ENCODE measurements around the gene FLOT1. TPM values are rescaled to one million over a fixed set of nuclear protein-coding genes. Genes with fewer than 3 reads are reported as not detected.

Gene FLOT1
- total RNA-seq, 2 donors from 2014 or later, result 219 to 319 TPM

- H3K27me3 Mint-ChIP-seq, result no peaks in the 10 kb centered on the region
- H3K4me1 Mint-ChIP-seq (ENCODE audit: low read depth in 2 of 2), result peaks cover 60 to 68% of the 10 kb centered on the region in 2 donors
- H3K36me3 Mint-ChIP-seq, result peaks cover 51% of the 10 kb centered on the region
- DNase-seq (ENCODE audit: low spot score), result peak; percentile 80
- no peak for ATAC-seq
- H3K4me3 Mint-ChIP-seq, result peak overlapping the region; percentile 100
- H3K27ac Mint-ChIP-seq, result peak overlapping the region; percentile 98
- no peaks in the 10 kb centered on the region for H3K9me3 Mint-ChIP-seq
These were observed 57.9 kb downstream of the FLOT1 start for GRCh38 chr6:30684386-30685156.

GRCh38 chr6:30683980-30684338 lies 58.5 kb downstream of the FLOT1 start:
- Mint-ChIP-seq H3K4me3 (peak overlapping the region; percentile 100), H3K9me3 (no peaks in the 10 kb centered on the region), H3K27ac (peak overlapping the region; percentile 98), H3K27me3 (no peaks in the 10 kb centered on the region), H3K4me1 (ENCODE audit: low read depth in 2 of 2) (peaks cover 61 to 68% of the 10 kb centered on the region in 2 donors), H3K36me3 (peaks cover 53% of the 10 kb centered on the region)
- no peak for DNase-seq (ENCODE audit: low spot score)
- no peak for ATAC-seq

GRCh38 chr6:30683183-30683979 lies 59.1 kb downstream of the FLOT1 start:
- no peak for DNase-seq (ENCODE audit: low spot score)
- H3K9me3 Mint-ChIP-seq, result no peaks in the 10 kb centered on the region

GRCh38 chr6:30682143-30683117 lies 60.1 kb downstream of the FLOT1 start:
- peaks cover 49 to 56% of the 10 kb centered on the region in 2 donors for H3K4me1 Mint-ChIP-seq (ENCODE audit: low read depth in 2 of 2)
- DNase-seq (ENCODE audit: low spot score) (peak; percentile 94), ATAC-seq (peak; percentile 82)
- no peaks in the 10 kb centered on the region for H3K27me3 Mint-ChIP-seq
- peak overlapping the region; percentile 98 for H3K27ac Mint-ChIP-seq
- H3K36me3 Mint-ChIP-seq, result peaks cover 53% of the 10 kb centered on the region
- peak overlapping the region; percentile 100 for H3K4me3 Mint-ChIP-seq
- no peaks in the 10 kb centered on the region for H3K9me3 Mint-ChIP-seq

More at GRCh38 chr6:30683183-30683979, 59.1 kb downstream of the FLOT1 start:
- ATAC-seq, result no peak
- Mint-ChIP-seq H3K4me1 (ENCODE audit: low read depth in 2 of 2) (peaks cover 59 to 65% of the 10 kb centered on the region in 2 donors), H3K4me3 (peak overlapping the region; percentile 100), H3K27ac (peak overlapping the region; percentile 98), H3K36me3 (peaks cover 53% of the 10 kb centered on the region), H3K27me3 (no peaks in the 10 kb centered on the region)

GRCh38 chr6:30681766-30682142 lies 60.7 kb downstream of the FLOT1 start:
- Mint-ChIP-seq H3K4me1 (ENCODE audit: low read depth in 2 of 2) (peaks cover 49 to 55% of the 10 kb centered on the region in 2 donors), H3K27me3 (no peaks in the 10 kb centered on the region), H3K27ac (peak overlapping the region; percentile 98), H3K36me3 (peaks cover 53% of the 10 kb centered on the region), H3K9me3 (no peaks in the 10 kb centered on the region), H3K4me3 (peak overlapping the region; percentile 100)
- DNase-seq (ENCODE audit: low spot score), result no peak
- ATAC-seq, result no peak

GRCh38 chr6:30679765-30680535 lies 62.5 kb downstream of the FLOT1 start:
- H3K4me3 Mint-ChIP-seq, result peak overlapping the region; percentile 100
- no peak for ATAC-seq
- peaks cover 46 to 48% of the 10 kb centered on the region in 2 donors for H3K4me1 Mint-ChIP-seq (ENCODE audit: low read depth in 2 of 2)
- no peaks in the 10 kb centered on the region for H3K9me3 Mint-ChIP-seq
- peaks cover 48% of the 10 kb centered on the region for H3K36me3 Mint-ChIP-seq
- peak overlapping the region; percentile 98 for H3K27ac Mint-ChIP-seq
- no peaks in the 10 kb centered on the region for H3K27me3 Mint-ChIP-seq
- no peak for DNase-seq (ENCODE audit: low spot score)

- ATAC-seq, result peak; percentile 53 to 66
- Mint-ChIP-seq H3K27me3 (no peaks in the 10 kb centered on the region), H3K27ac (peak overlapping the region; percentile 98), H3K4me3 (peak overlapping the region; percentile 100), H3K36me3 (peaks cover 43% of the 10 kb centered on the region), H3K4me1 (ENCODE audit: low read depth in 2 of 2) (peaks cover 44 to 46% of the 10 kb centered on the region in 2 donors), H3K9me3 (no peaks in the 10 kb centered on the region)
- DNase-seq (ENCODE audit: low spot score), result peak; percentile 91
These were observed 63.3 kb downstream of the FLOT1 start for GRCh38 chr6:30678964-30679726.

Other genes with a start within 250 kb of the FLOT1 start
- gene GNL1, start 186.2 kb downstream of the FLOT1 start, total RNA-seq, result 10 to 100 TPM; 59.8 to 70.5 TPM
- 10 to 100 TPM; 13.0 to 23.8 TPM for gene PRR3, start 185.4 kb downstream of the FLOT1 start, total RNA-seq
- gene ABCF1, start 171.2 kb downstream of the FLOT1 start, total RNA-seq, result 100 to 1,000 TPM in 1 of 2 donors, 10 to 100 TPM in 1; 94.8 to 122 TPM
- gene PPP1R10, start 125.4 kb downstream of the FLOT1 start, total RNA-seq, result 100 to 1,000 TPM in 1 of 2 donors, 10 to 100 TPM in 1; 97.9 to 119 TPM
- 10 to 100 TPM; 43.9 to 58.4 TPM for gene MRPS18B, start 124.8 kb downstream of the FLOT1 start, total RNA-seq
- 10 to 100 TPM in 1 of 2 donors, 1 to 10 TPM in 1; 7.3 to 15.8 TPM for gene ATAT1, start 115.8 kb downstream of the FLOT1 start, total RNA-seq
- 10 to 100 TPM; 29.6 to 32.5 TPM for gene C6orf136, start 95.6 kb downstream of the FLOT1 start, total RNA-seq
- 10 to 100 TPM; 50.7 to 64.2 TPM for gene DHX16, start 69.7 kb downstream of the FLOT1 start, total RNA-seq
- 100 to 1,000 TPM; 168 to 271 TPM for gene PPP1R18, start 56.0 kb downstream of the FLOT1 start, total RNA-seq
- 10 to 100 TPM; 11.7 to 24.2 TPM for gene NRM, start 51.7 kb downstream of the FLOT1 start, total RNA-seq
- gene MDC1, start 25.4 kb downstream of the FLOT1 start, total RNA-seq, result 100 to 1,000 TPM in 1 of 2 donors, 10 to 100 TPM in 1; 64.1 to 118 TPM
- gene TUBB, start 22.3 kb downstream of the FLOT1 start, total RNA-seq, result 1,000 to 10,000 TPM in 1 of 2 donors, 100 to 1,000 TPM in 1; 938 to 1,043 TPM
- gene IER3, start 1.9 kb upstream of the FLOT1 start, total RNA-seq, result 100 to 1,000 TPM; 128 to 346 TPM
- 1 to 10 TPM; 2.9 to 7.4 TPM for gene DDR1, start 141.8 kb upstream of the FLOT1 start, total RNA-seq
- gene GTF2H4, start 165.5 kb upstream of the FLOT1 start, total RNA-seq, result 10 to 100 TPM; 29.4 to 49.5 TPM
- 10 to 100 TPM; 47.2 to 90.5 TPM for gene VARS2, start 171.6 kb upstream of the FLOT1 start, total RNA-seq
- not detected for gene SFTA2, start 189.5 kb upstream of the FLOT1 start, total RNA-seq
- gene MUCL3, start 198.3 kb upstream of the FLOT1 start, total RNA-seq, result not detected
- not detected for gene MUC21, start 241.0 kb upstream of the FLOT1 start, total RNA-seq